ENCODE measurements around the gene PDPK1.
"Not testable (repeated sequence)": the region's sequence is repeated elsewhere in the genome, so short reads cannot be mapped to it uniquely, and the experiment has no call there.

Gene PDPK1

GRCh38 chr16:2586241-2586640, 48.4 kb downstream of the PDPK1 start:
- DNase-seq (ENCODE audit: low read depth in 2 of 2, low spot score in 1 of 2): no peak

- no peak for DNase-seq (ENCODE audit: low read depth in 2 of 2, low spot score in 1 of 2)
Measured at GRCh38 chr16:2586901-2587480, 49.2 kb downstream of the PDPK1 start.

- no peak for DNase-seq (ENCODE audit: low read depth in 2 of 2, low spot score in 1 of 2)
Measured at GRCh38 chr16:2587891-2588565, 50.2 kb downstream of the PDPK1 start.

- DNase-seq (ENCODE audit: low read depth in 2 of 2, low spot score in 1 of 2): no peak
Measured at GRCh38 chr16:2591476-2592240, 53.8 kb downstream of the PDPK1 start.

GRCh38 chr16:2592786-2593185, 55.0 kb downstream of the PDPK1 start:
- DNase-seq (ENCODE audit: low read depth in 2 of 2, low spot score in 1 of 2): no peak

GRCh38 chr16:2595393-2596205, 57.8 kb downstream of the PDPK1 start:
- no peak for DNase-seq (ENCODE audit: low read depth in 2 of 2, low spot score in 1 of 2)

GRCh38 chr16:2596747-2597559, 59.1 kb downstream of the PDPK1 start:
- no peak for DNase-seq (ENCODE audit: low read depth in 2 of 2, low spot score in 1 of 2)

GRCh38 chr16:2597560-2597902, 59.7 kb downstream of the PDPK1 start:
- DNase-seq (ENCODE audit: low read depth in 2 of 2, low spot score in 1 of 2): no peak

GRCh38 chr16:2598133-2598641, 60.4 kb downstream of the PDPK1 start:
- no peak for DNase-seq (ENCODE audit: low read depth in 2 of 2, low spot score in 1 of 2)

GRCh38 chr16:2598723-2599122, 60.9 kb downstream of the PDPK1 start:
- no peak for DNase-seq (ENCODE audit: low read depth in 2 of 2, low spot score in 1 of 2)

GRCh38 chr16:2599165-2599564, 61.3 kb downstream of the PDPK1 start:
- not testable (repeated sequence) for DNase-seq (ENCODE audit: low read depth in 2 of 2, low spot score in 1 of 2)

GRCh38 chr16:2599785-2600184, 62.0 kb downstream of the PDPK1 start:
- not testable (repeated sequence) for DNase-seq (ENCODE audit: low read depth in 2 of 2, low spot score in 1 of 2)

- DNase-seq (ENCODE audit: low read depth in 2 of 2, low spot score in 1 of 2): not testable (repeated sequence)
Measured at GRCh38 chr16:2601301-2602025, 63.6 kb downstream of the PDPK1 start.

- not testable (repeated sequence) for DNase-seq (ENCODE audit: low read depth in 2 of 2, low spot score in 1 of 2)
Measured at GRCh38 chr16:2602175-2602574, 64.4 kb downstream of the PDPK1 start.

GRCh38 chr16:2603165-2604015, 65.6 kb downstream of the PDPK1 start:
- peak; percentile 59 to 72 for DNase-seq (ENCODE audit: low read depth in 2 of 2, low spot score in 1 of 2)

GRCh38 chr16:2604016-2604369, 66.2 kb downstream of the PDPK1 start:
- DNase-seq (ENCODE audit: low read depth in 2 of 2, low spot score in 1 of 2): not testable (repeated sequence)

GRCh38 chr16:2606820-2607219, 69.0 kb downstream of the PDPK1 start:
- not testable (repeated sequence) for DNase-seq (ENCODE audit: low read depth in 2 of 2, low spot score in 1 of 2)

GRCh38 chr16:2609345-2609744, 71.5 kb downstream of the PDPK1 start:
- not testable (repeated sequence) for DNase-seq (ENCODE audit: low read depth in 2 of 2, low spot score in 1 of 2)

All from stimulated activated CD8-positive, alpha-beta memory T cell treated with anti-CD3 and anti-CD28 coated beads, Interleukin-4, amount 100 ng/mL, for 4 hours (primary cell).